B cell (primary cell): ENCODE data around the gene GDF7.

ENCODE experiments used
- CTCF ChIP-seq: fragments of 200-600 bp; IDR thresholded peaks from one replicate; pipeline ENCODE4 v1.8.0; 2022; ENCODE audit warnings: antibody characterized with exemption, mild to moderate bottlenecking
- EZH2 ChIP-seq: IDR thresholded peaks from 2 replicates; pipeline ENCODE4 v1.6.1; 2012; ENCODE audit warnings: borderline replicate concordance, low read depth, mild to moderate bottlenecking, moderate library complexity, low read length; ENCODE audit not compliant: insufficient read depth, poor library complexity, severe bottlenecking

- TF ChIP-seq CTCF (no peak), EZH2 (no peak)
These were observed 17.0 kb upstream of the GDF7 start for GRCh38 chr2:20649976-20650375.
